Fibroblast of pulmonary artery (primary cell): ENCODE data around the gene PIP5KL1.

Experiments
- DNase-seq: peaks from one replicate; pipeline ENCODE4 v3.0.0-alpha.2; 2010; ENCODE audit warnings: low read depth
- H3K4me3 ChIP-seq: replicated peaks from 2 replicates; pipeline ENCODE4 v1.5.1; 2011; ENCODE audit warnings: low read depth, mild to moderate bottlenecking, control low read depth, low read length, moderate library complexity
- CTCF ChIP-seq: IDR thresholded peaks from 2 replicates; pipeline ENCODE4 v1.5.1; 2011; ENCODE audit warnings: mild to moderate bottlenecking, control low read depth, low read length, inconsistent platforms; ENCODE audit errors: missing control alignments

Gene PIP5KL1

GRCh38 chr9:127918183-127919107 is 12.1 kb downstream of the PIP5KL1 start:
- peak; percentile 4 for TF ChIP-seq CTCF
- peak; percentile 65 for DNase-seq
- H3K4me3 ChIP-seq = no peak overlapping the region

GRCh38 chr9:127917603-127918002 is 13.0 kb downstream of the PIP5KL1 start:
- no peak for TF ChIP-seq CTCF
- no peak for DNase-seq
- no peak overlapping the region for H3K4me3 ChIP-seq

- TF ChIP-seq CTCF = no peak
- peak; percentile 92 for DNase-seq
- peak within 1 kb of the TSS; percentile 76 for H3K4me3 ChIP-seq
Measured at GRCh38 chr9:127916720-127917581, 13.6 kb downstream of the PIP5KL1 start, which contains the start of gene ST6GALNAC4. Gene ST6GALNAC4, minus strand, starts transcription at chr9:127917041. Its CDS starts 622 bp downstream, at chr9:127916419.

DNA sequence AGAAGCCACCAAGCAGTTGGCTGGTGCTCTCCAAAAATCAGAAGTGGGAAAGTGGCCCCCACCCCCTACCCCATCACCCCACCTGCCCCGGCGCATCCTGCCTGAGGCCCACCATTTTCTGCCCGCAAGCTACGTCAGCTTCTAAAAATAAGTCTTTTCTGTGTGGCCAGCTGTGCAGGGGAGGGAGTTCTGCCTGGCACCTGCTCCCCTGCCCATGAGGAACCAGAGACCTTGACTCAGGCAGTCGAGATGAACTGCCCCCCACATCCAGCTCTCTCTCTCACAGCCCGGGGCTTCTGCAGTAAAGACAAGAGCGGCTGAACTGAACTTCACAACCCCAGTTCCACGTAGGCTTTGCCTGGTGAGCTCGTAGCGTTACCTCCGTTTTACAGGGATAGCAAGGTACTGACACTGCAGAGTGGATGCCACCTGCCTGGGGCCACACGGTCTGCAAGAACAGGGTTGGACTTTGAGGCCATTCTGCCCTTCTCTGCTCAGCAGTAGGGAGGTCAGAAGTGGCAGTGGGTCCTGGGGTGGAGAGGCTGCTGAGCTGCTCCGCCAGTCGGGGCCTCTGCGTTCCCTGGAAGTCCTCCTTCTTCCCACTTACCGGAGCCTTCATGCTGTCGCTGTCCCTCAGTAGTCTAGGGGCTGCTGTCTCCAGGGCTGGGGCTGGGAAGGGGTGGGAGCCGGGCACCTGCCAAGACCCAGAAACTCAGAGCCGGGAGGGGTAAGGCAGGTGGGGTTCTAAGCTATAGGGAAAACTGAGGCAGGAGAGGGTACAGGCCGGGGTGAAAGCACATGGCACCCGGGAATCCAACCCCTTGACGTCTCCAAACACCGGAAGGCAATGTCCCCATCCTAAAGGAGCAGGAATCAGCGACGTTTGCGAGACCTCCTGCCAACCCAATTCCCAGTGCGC is 14.5 kb downstream of the PIP5KL1 start:
- DNase-seq = no peak
- peak overlapping the region; percentile 76 for H3K4me3 ChIP-seq
- TF ChIP-seq CTCF = no peak

- DNase-seq = no peak
- no peak overlapping the region for H3K4me3 ChIP-seq
Measured at GRCh38 chr9:127915325-127915752, 15.2 kb downstream of the PIP5KL1 start.

More at GRCh38 chr9:127915325-127915752, 15.2 kb downstream of the PIP5KL1 start:
- no peak for TF ChIP-seq CTCF
